ENCODE results near the gene C14orf180. TPM values are rescaled to one million over a fixed set of nuclear protein-coding genes. Genes with fewer than 3 reads are reported as not detected.
"Not testable (repeated sequence)": the region's sequence is repeated elsewhere in the genome, so short reads cannot be mapped to it uniquely, and the experiment has no call there.

Gene C14orf180
- total RNA-seq, 1 experiment from 2014 or later, result not detected

GRCh38 chr14:104634886-104635570 is 55.5 kb downstream of the C14orf180 start:
- no TSS peak for BruUV-seq (replicated peaks)
- Mint-ChIP-seq H3K36me3 (ENCODE audit: insufficient read depth, unreplicated experiment) (no peaks in the 10 kb centered on the region), H3K4me1 (ENCODE audit: insufficient read depth, unreplicated experiment) (no peaks in the 10 kb centered on the region), H3K4me3 (ENCODE audit: unreplicated experiment) (no peak overlapping the region), H3K27ac (ENCODE audit: low read depth, unreplicated experiment) (no peak overlapping the region), H3K9me3 (ENCODE audit: unreplicated experiment) (no peaks in the 10 kb centered on the region), H3K27me3 (ENCODE audit: insufficient read depth, unreplicated experiment) (peaks cover 62% of the 10 kb centered on the region)
- intact Hi-C loops (cut with micrococcal nuclease), result no loop called here
- POLR2A ChIA-PET, result no interaction called here
- TF ChIP-seq, protein P1, sequence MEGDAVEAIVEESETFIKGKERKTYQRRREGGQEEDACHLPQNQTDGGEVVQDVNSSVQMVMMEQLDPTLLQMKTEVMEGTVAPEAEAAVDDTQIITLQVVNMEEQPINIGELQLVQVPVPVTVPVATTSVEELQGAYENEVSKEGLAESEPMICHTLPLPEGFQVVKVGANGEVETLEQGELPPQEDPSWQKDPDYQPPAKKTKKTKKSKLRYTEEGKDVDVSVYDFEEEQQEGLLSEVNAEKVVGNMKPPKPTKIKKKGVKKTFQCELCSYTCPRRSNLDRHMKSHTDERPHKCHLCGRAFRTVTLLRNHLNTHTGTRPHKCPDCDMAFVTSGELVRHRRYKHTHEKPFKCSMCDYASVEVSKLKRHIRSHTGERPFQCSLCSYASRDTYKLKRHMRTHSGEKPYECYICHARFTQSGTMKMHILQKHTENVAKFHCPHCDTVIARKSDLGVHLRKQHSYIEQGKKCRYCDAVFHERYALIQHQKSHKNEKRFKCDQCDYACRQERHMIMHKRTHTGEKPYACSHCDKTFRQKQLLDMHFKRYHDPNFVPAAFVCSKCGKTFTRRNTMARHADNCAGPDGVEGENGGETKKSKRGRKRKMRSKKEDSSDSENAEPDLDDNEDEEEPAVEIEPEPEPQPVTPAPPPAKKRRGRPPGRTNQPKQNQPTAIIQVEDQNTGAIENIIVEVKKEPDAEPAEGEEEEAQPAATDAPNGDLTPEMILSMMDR (IDR thresholded peaks at IDR 0.05; ENCODE audit: unreplicated experiment), result no peak
- CTCF ChIA-PET, result interaction anchor here (0.6 kb wide), 1 partner anchor 569 kb away, joined by 3 read pairs; no protein-coding TSS in a partner anchor
- no peak for DNase-seq (ENCODE audit: unreplicated experiment)

GRCh38 chr14:104635717-104636116 is 56.2 kb downstream of the C14orf180 start:
- Mint-ChIP-seq H3K9me3 (ENCODE audit: unreplicated experiment) (no peaks in the 10 kb centered on the region), H3K36me3 (ENCODE audit: insufficient read depth, unreplicated experiment) (no peaks in the 10 kb centered on the region), H3K27ac (ENCODE audit: low read depth, unreplicated experiment) (no peak overlapping the region), H3K27me3 (ENCODE audit: insufficient read depth, unreplicated experiment) (peaks cover 55% of the 10 kb centered on the region), H3K4me3 (ENCODE audit: unreplicated experiment) (no peak overlapping the region), H3K4me1 (ENCODE audit: insufficient read depth, unreplicated experiment) (no peaks in the 10 kb centered on the region)
- no TSS peak for BruUV-seq (replicated peaks)
- ChIA-PET CTCF (interaction anchor here (0.5 to 2.0 kb wide), 2 partner anchors 495 to 558 kb away, joined by 3 to 7 read pairs; no protein-coding TSS in a partner anchor), POLR2A (no interaction called here)
- TF ChIP-seq, protein P1 (IDR thresholded peaks at IDR 0.05; ENCODE audit: unreplicated experiment), result no peak
- no peak for DNase-seq (ENCODE audit: unreplicated experiment)
- intact Hi-C loops (cut with micrococcal nuclease), result no loop called here

DNA sequence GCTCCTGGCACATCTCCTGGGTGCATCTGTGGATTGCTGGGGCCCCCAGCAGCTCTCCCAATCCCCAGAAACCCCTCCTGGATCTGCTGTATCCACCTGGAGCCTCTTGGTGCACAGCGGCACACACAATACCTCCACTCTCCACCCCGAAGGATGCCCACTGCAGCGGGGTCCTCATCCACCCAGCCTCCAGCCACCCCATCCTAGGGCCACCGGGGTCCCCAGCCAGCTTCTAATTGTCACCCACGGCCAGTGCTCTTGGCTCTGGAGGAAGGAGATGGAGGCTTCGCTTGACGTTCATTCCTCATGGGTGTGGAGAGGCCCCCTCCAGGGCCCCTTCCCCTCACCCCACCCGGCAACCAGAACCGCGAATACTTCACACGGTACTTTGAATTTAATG is 56.6 kb downstream of the C14orf180 start:
- no peak for DNase-seq (ENCODE audit: unreplicated experiment)
- H3K4me3 Mint-ChIP-seq (ENCODE audit: unreplicated experiment), result no peak overlapping the region
- no TSS peak for BruUV-seq (replicated peaks)
- peaks cover 51% of the 10 kb centered on the region for H3K27me3 Mint-ChIP-seq (ENCODE audit: insufficient read depth, unreplicated experiment)
- ChIA-PET CTCF (interaction anchor here (0.5 to 2.0 kb wide), 2 partner anchors 495 to 558 kb away, joined by 3 to 7 read pairs; no protein-coding TSS in a partner anchor), POLR2A (no interaction called here)
- no peaks in the 10 kb centered on the region for H3K9me3 Mint-ChIP-seq (ENCODE audit: unreplicated experiment)
- intact Hi-C loops (cut with micrococcal nuclease), result no loop called here
- TF ChIP-seq, protein P1 (IDR thresholded peaks at IDR 0.05; ENCODE audit: unreplicated experiment), result no peak
- H3K36me3 Mint-ChIP-seq (ENCODE audit: insufficient read depth, unreplicated experiment), result no peaks in the 10 kb centered on the region
- no peaks in the 10 kb centered on the region for H3K4me1 Mint-ChIP-seq (ENCODE audit: insufficient read depth, unreplicated experiment)
- H3K27ac Mint-ChIP-seq (ENCODE audit: low read depth, unreplicated experiment), result no peak overlapping the region

DNA sequence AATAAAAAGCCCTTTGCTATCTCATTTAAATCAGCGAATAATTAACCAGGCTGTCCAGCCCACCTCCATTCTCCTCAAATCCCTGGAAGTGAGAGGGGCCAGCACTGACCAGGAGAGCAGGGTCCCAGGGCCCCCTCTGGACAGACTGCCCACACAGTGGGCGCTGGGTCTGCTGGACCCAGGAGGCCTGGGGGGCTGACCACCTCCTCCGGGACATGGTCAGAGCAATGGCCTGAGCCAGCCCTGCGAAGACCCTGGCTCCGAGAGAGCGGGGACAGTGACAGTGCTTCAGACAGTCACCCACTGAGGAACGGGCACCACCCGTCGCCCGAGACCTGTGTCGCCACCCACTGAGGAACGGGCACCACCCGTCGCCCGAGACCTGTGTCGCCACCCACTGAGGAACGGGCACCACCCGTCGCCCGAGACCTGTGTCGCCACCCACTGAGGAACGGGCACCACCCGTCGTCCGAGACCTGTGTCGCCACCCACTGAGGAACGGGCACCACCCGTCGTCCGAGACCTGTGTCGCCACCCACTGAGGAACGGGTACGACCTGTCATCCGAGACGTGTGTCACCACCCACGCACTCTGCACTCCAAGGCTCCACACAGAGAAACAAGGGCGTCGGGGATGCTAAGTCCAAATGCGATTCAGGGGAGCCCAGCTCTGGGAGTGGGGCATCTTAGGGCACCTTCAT is 57.4 kb downstream of the C14orf180 start:
- CTCF ChIA-PET, result interaction anchor here (0.7 to 2.0 kb wide), 6 partner anchors 54 to 559 kb away, joined by 3 to 7 read pairs (median 3); no protein-coding TSS in a partner anchor
- POLR2A ChIA-PET; H3K27ac Mint-ChIP-seq (ENCODE audit: low read depth, unreplicated experiment); H3K9me3 Mint-ChIP-seq (ENCODE audit: unreplicated experiment); BruUV-seq (replicated peaks); H3K4me1 Mint-ChIP-seq (ENCODE audit: insufficient read depth, unreplicated experiment); DNase-seq (ENCODE audit: unreplicated experiment); H3K4me3 Mint-ChIP-seq (ENCODE audit: unreplicated experiment); H3K36me3 Mint-ChIP-seq (ENCODE audit: insufficient read depth, unreplicated experiment); intact Hi-C loops (cut with micrococcal nuclease): not testable (repeated sequence)
- H3K27me3 Mint-ChIP-seq (ENCODE audit: insufficient read depth, unreplicated experiment), result peaks cover 43% of the 10 kb centered on the region

All from MCF 10A (cell line).